ENCODE measurements around the gene INSC. TPM values are rescaled to one million over a fixed set of nuclear protein-coding genes. Genes with fewer than 3 reads are reported as not detected.

The INSC gene
- total and polyA plus RNA-seq, 2 experiments from 2014 or later = 0.97 to 1.5 TPM

- H3K27ac ChIP-seq (ENCODE audit: low read depth) = no peak overlapping the region
- H3K36me3 ChIP-seq (ENCODE audit: insufficient read depth) = no peaks in the 10 kb centered on the region
- 0 out of 2 replicates have a peak, but pooled peaks cover 2% of the 10 kb centered on the region for H3K9me2 ChIP-seq (ENCODE audit: insufficient read depth)
- no peak overlapping the region for H3K4me3 Mint-ChIP-seq
- no peaks in the 10 kb centered on the region for H3K9me3 Mint-ChIP-seq
- H2AFZ ChIP-seq = no peak overlapping the region
- DNase-seq (ENCODE audit: low spot score) (peak; percentile 16), ATAC-seq (peak; percentile 73)
- no peaks in the 10 kb centered on the region for H3K36me3 Mint-ChIP-seq (ENCODE audit: low read depth)
- no peaks in the 10 kb centered on the region for H3F3A ChIP-seq (replicated peaks; ENCODE audit: low read depth)
- H4K20me1 ChIP-seq (replicated peaks; ENCODE audit: insufficient read depth) = no peaks in the 10 kb centered on the region
- H3K27me3 ChIP-seq (ENCODE audit: insufficient read depth) = no peaks in the 10 kb centered on the region
- TF ChIP-seq ZNF331 (CRISPR knock-in tag; IDR thresholded peaks at IDR 0.05; ENCODE audit: low read depth) (no peak), JUNB (IDR thresholded peaks at IDR 0.05; ENCODE audit: unreplicated experiment) (no peak), ZNF462 (CRISPR knock-in tag; IDR thresholded peaks at IDR 0.05) (no peak), CREB1 (CRISPR knock-in tag; IDR thresholded peaks at IDR 0.05; ENCODE audit: low read depth) (no peak), ZNF114 (CRISPR knock-in tag; IDR thresholded peaks at IDR 0.05) (no peak), POLR2AphosphoS5 (IDR thresholded peaks at IDR 0.05; ENCODE audit: low read depth) (no peak), STAT1 (IDR thresholded peaks at IDR 0.05; ENCODE audit: unreplicated experiment) (no peak), EZH2phosphoT487 (IDR thresholded peaks at IDR 0.05; ENCODE audit: unreplicated experiment) (no peak), NANOG (IDR thresholded peaks at IDR 0.05; ENCODE audit: borderline replicate concordance) (no peak), ETS1 (IDR thresholded peaks at IDR 0.05) (no peak), EZH2 (IDR thresholded peaks at IDR 0.05; ENCODE audit: low read depth, unreplicated experiment) (no peak)
- TF ChIP-seq, protein P1, sequence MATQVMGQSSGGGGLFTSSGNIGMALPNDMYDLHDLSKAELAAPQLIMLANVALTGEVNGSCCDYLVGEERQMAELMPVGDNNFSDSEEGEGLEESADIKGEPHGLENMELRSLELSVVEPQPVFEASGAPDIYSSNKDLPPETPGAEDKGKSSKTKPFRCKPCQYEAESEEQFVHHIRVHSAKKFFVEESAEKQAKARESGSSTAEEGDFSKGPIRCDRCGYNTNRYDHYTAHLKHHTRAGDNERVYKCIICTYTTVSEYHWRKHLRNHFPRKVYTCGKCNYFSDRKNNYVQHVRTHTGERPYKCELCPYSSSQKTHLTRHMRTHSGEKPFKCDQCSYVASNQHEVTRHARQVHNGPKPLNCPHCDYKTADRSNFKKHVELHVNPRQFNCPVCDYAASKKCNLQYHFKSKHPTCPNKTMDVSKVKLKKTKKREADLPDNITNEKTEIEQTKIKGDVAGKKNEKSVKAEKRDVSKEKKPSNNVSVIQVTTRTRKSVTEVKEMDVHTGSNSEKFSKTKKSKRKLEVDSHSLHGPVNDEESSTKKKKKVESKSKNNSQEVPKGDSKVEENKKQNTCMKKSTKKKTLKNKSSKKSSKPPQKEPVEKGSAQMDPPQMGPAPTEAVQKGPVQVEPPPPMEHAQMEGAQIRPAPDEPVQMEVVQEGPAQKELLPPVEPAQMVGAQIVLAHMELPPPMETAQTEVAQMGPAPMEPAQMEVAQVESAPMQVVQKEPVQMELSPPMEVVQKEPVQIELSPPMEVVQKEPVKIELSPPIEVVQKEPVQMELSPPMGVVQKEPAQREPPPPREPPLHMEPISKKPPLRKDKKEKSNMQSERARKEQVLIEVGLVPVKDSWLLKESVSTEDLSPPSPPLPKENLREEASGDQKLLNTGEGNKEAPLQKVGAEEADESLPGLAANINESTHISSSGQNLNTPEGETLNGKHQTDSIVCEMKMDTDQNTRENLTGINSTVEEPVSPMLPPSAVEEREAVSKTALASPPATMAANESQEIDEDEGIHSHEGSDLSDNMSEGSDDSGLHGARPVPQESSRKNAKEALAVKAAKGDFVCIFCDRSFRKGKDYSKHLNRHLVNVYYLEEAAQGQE (IDR thresholded peaks at IDR 0.05; ENCODE audit: unreplicated experiment) = no peak
- TF ChIP-seq, protein P2, sequence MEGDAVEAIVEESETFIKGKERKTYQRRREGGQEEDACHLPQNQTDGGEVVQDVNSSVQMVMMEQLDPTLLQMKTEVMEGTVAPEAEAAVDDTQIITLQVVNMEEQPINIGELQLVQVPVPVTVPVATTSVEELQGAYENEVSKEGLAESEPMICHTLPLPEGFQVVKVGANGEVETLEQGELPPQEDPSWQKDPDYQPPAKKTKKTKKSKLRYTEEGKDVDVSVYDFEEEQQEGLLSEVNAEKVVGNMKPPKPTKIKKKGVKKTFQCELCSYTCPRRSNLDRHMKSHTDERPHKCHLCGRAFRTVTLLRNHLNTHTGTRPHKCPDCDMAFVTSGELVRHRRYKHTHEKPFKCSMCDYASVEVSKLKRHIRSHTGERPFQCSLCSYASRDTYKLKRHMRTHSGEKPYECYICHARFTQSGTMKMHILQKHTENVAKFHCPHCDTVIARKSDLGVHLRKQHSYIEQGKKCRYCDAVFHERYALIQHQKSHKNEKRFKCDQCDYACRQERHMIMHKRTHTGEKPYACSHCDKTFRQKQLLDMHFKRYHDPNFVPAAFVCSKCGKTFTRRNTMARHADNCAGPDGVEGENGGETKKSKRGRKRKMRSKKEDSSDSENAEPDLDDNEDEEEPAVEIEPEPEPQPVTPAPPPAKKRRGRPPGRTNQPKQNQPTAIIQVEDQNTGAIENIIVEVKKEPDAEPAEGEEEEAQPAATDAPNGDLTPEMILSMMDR (conservative IDR thresholded peaks at IDR 0.05; ENCODE audit: low read depth in 2 of 2) = no peak
- H3K4me1 Mint-ChIP-seq = peaks cover 19% of the 10 kb centered on the region
- no peak overlapping the region for H3K4me2 ChIP-seq
- H3K4me1 ChIP-seq (ENCODE audit: insufficient read depth) = no peaks in the 10 kb centered on the region
- no peaks in the 10 kb centered on the region for H3K79me2 ChIP-seq (replicated peaks; ENCODE audit: insufficient read depth)
- H3K4me3 ChIP-seq = no peak overlapping the region
- H3K27ac Mint-ChIP-seq = no peak overlapping the region
- H3K27me3 Mint-ChIP-seq (ENCODE audit: insufficient read depth, low read depth, poor library complexity) = peaks cover 7% of the 10 kb centered on the region
Observed at GRCh38 chr11:15236559-15236958, 121.8 kb downstream of the INSC start.

Data from GM23338 (cell line).